Urinary bladder (tissue), 4 donors: ENCODE measurements around the gene PRKCE. TPM values are rescaled to one million over a fixed set of nuclear protein-coding genes. Genes with fewer than 3 reads are reported as not detected.

Experiments used
- DNase-seq: peaks from one replicate; pipeline ENCODE4 v3.0.0-alpha.2; 2015; ENCODE audit errors: extremely low spot score
- H3K27ac ChIP-seq: one replicate; pipeline ENCODE4 v1.5.1; 2013; ENCODE audit warnings: low read depth, mild to moderate bottlenecking, moderate library complexity
- H3K36me3 ChIP-seq: one replicate; pipeline ENCODE4 v1.6.1; 2013; ENCODE audit warnings: mild to moderate bottlenecking, moderate library complexity; ENCODE audit not compliant: insufficient read depth
- H3K4me1 ChIP-seq: one replicate; pipeline ENCODE4 v1.6.1; 2013; ENCODE audit warnings: mild to moderate bottlenecking, moderate library complexity; ENCODE audit not compliant: insufficient read depth
- H3K4me3 ChIP-seq: one replicate; pipeline ENCODE4 v1.5.1; 2013; ENCODE audit warnings: low read depth, low read length
- WGBS: extraction: QIAGEN DNeasy Blood & Tissue Kit; methylation state at CpG from one replicate; pipeline ENCODE4 v1.1.7; 2013; 5-methylcytosine and 5-hydroxymethylcytosine counted together
- polyA plus RNA-seq: library from polyadenylated mRNA; stranded (reverse); fragments of 200-250 nt; gene quantifications from one replicate; pipeline ENCODE4 v1.2.3, GENCODE V29; 2013
- total RNA-seq: library from RNA; depleted of rRNA; stranded (reverse); fragments of >200 nt; gene quantifications from one replicate; pipeline ENCODE4 v1.2.3, GENCODE V29; 2014
- donor health status: healthy with polysubstance abuse.
- donor health status: healthy.

PRKCE gene
- total and polyA plus RNA-seq, 2 donors, result 9.9 to 29.7 TPM

GRCh38 chr2:46067501-46068305 is 416.2 kb downstream of the PRKCE start:
- Histone ChIP-seq H3K4me3 (no peak overlapping the region), H3K27ac (no peak overlapping the region), H3K36me3 (no peaks in the 10 kb centered on the region), H3K4me1 (no peaks in the 10 kb centered on the region)
- DNase-seq, result no peak
- 77% methylated on average over 13 of the region's 13 CpGs for WGBS

GRCh38 chr2:46068636-46069035 is 417.2 kb downstream of the PRKCE start:
- Histone ChIP-seq H3K4me1 (no peaks in the 10 kb centered on the region), H3K4me3 (no peak overlapping the region), H3K27ac (no peak overlapping the region), H3K36me3 (no peaks in the 10 kb centered on the region)
- 89% methylated on average over 4 of the region's 4 CpGs for WGBS
- no peak for DNase-seq

- no peak overlapping the region for H3K27ac ChIP-seq
- WGBS, result 96% methylated on average over 3 of the region's 3 CpGs
- DNase-seq, result no peak
- no peaks in the 10 kb centered on the region for H3K4me1 ChIP-seq
- no peaks in the 10 kb centered on the region for H3K36me3 ChIP-seq
- no peak overlapping the region for H3K4me3 ChIP-seq
These were observed 419.6 kb downstream of the PRKCE start for GRCh38 chr2:46071074-46071473.

GRCh38 chr2:46072101-46072820 is 420.8 kb downstream of the PRKCE start:
- WGBS, result 90% methylated on average over 8 of the region's 8 CpGs
- H3K4me1 ChIP-seq, result no peaks in the 10 kb centered on the region
- H3K36me3 ChIP-seq, result no peaks in the 10 kb centered on the region
- no peak overlapping the region for H3K4me3 ChIP-seq
- no peak overlapping the region for H3K27ac ChIP-seq
- DNase-seq, result no peak

GRCh38 chr2:46073540-46074046 is 422.1 kb downstream of the PRKCE start:
- WGBS, result 63% methylated on average over 9 of the region's 9 CpGs
- Histone ChIP-seq H3K27ac (no peak overlapping the region), H3K4me3 (no peak overlapping the region), H3K4me1 (no peaks in the 10 kb centered on the region), H3K36me3 (no peaks in the 10 kb centered on the region)
- DNase-seq, result no peak

- no peak for DNase-seq
- H3K27ac ChIP-seq, result no peak overlapping the region
- no peaks in the 10 kb centered on the region for H3K36me3 ChIP-seq
- no peak overlapping the region for H3K4me3 ChIP-seq
- 91% methylated on average over 4 of the region's 4 CpGs for WGBS
- no peaks in the 10 kb centered on the region for H3K4me1 ChIP-seq
These were observed 423.0 kb downstream of the PRKCE start for GRCh38 chr2:46074501-46074900.

GRCh38 chr2:46075848-46076247 is 424.4 kb downstream of the PRKCE start:
- Histone ChIP-seq H3K27ac (no peak overlapping the region), H3K4me3 (no peak overlapping the region), H3K36me3 (no peaks in the 10 kb centered on the region), H3K4me1 (no peaks in the 10 kb centered on the region)
- no peak for DNase-seq
- 86% methylated on average over 5 of the region's 5 CpGs for WGBS

- 72% methylated on average over 4 of the region's 4 CpGs for WGBS
- H3K27ac ChIP-seq, result no peak overlapping the region
These were observed 424.8 kb downstream of the PRKCE start for GRCh38 chr2:46076251-46076650.

GRCh38 chr2:46076875-46077274 is 425.4 kb downstream of the PRKCE start:
- H3K27ac ChIP-seq, result no peak overlapping the region
- DNase-seq, result no peak
- no peaks in the 10 kb centered on the region for H3K4me1 ChIP-seq
- 95% methylated on average over 7 of the region's 7 CpGs for WGBS
- no peak overlapping the region for H3K4me3 ChIP-seq
- H3K36me3 ChIP-seq, result no peaks in the 10 kb centered on the region

More at GRCh38 chr2:46076251-46076650, 424.8 kb downstream of the PRKCE start:
- Histone ChIP-seq H3K36me3 (no peaks in the 10 kb centered on the region), H3K4me3 (no peak overlapping the region), H3K4me1 (no peaks in the 10 kb centered on the region)
- no peak for DNase-seq

GRCh38 chr2:46077522-46078107 is 426.1 kb downstream of the PRKCE start:
- Histone ChIP-seq H3K27ac (no peak overlapping the region), H3K4me1 (no peaks in the 10 kb centered on the region), H3K36me3 (no peaks in the 10 kb centered on the region), H3K4me3 (no peak overlapping the region)
- no peak for DNase-seq

- Histone ChIP-seq H3K4me1 (no peaks in the 10 kb centered on the region), H3K27ac (no peak overlapping the region), H3K4me3 (no peak overlapping the region), H3K36me3 (no peaks in the 10 kb centered on the region)
- DNase-seq, result no peak
- WGBS, result 87% methylated on average over 4 of the region's 4 CpGs
These were observed 428.6 kb downstream of the PRKCE start for GRCh38 chr2:46079985-46080560.

- DNase-seq, result no peak
- Histone ChIP-seq H3K36me3 (no peaks in the 10 kb centered on the region), H3K27ac (no peak overlapping the region), H3K4me3 (no peak overlapping the region), H3K4me1 (no peaks in the 10 kb centered on the region)
- 78% methylated on average over 14 of the region's 14 CpGs for WGBS
These were observed 431.3 kb downstream of the PRKCE start for GRCh38 chr2:46082531-46083485.
